H1 (cell line): ENCODE results near the gene LRTM2. TPM values are rescaled to one million over a fixed set of nuclear protein-coding genes. Genes with fewer than 3 reads are reported as not detected.

Experiments
- CTCF ChIA-PET: fragments of 300-600 bp; sonication (Branson Sonifier 250); formaldehyde crosslinking; loops from one replicate; lab custom pipeline; 2021; ENCODE audit not compliant: partially characterized antibody; lab: Charles Lee
- POLR2A ChIA-PET: fragments of 300-600 bp; sonication (Branson Sonifier 250); formaldehyde crosslinking; loops from one replicate; lab custom pipeline; 2021; ENCODE audit warnings: inconsistent platforms; ENCODE audit not compliant: partially characterized antibody; lab: Charles Lee
- DNase-seq, 2 experiments: peaks; one replicate each; pipeline versions ENCODE4 v3.0.0 to v3.0.0-alpha.2; 2010 to 2022; ENCODE audit warnings: low spot score in 2 of 2, low read depth in 1 of 2, mixed read lengths in 1 of 2
- FAIRE-seq: peaks from 2 replicates; lab custom pipeline; 2011; peaks lifted over from hg19 to GRCh38; lab: Jason Lieb, UNC
- H2AFZ ChIP-seq: 2 replicates; pipeline ENCODE4 v1.8.1; 2012; ENCODE audit warnings: low read length, inconsistent platforms
- H2AK5ac ChIP-seq: 2 replicates; pipeline ENCODE4 v1.6.1; 2013; ENCODE audit warnings: low read depth, low read length
- H2BK120ac ChIP-seq: replicated peaks from 2 replicates; pipeline ENCODE3; 2013; ENCODE audit warnings: low read depth, low read length, inconsistent platforms
- H2BK12ac ChIP-seq: 2 replicates; pipeline ENCODE4 v1.6.1; 2013; ENCODE audit warnings: low read depth, low read length
- H2BK15ac ChIP-seq: 2 replicates; pipeline ENCODE4 v1.6.1; 2013; ENCODE audit warnings: low read length
- H2BK20ac ChIP-seq: 2 replicates; pipeline ENCODE4 v1.6.1; 2013; ENCODE audit warnings: low read length
- H2BK5ac ChIP-seq: 2 replicates; pipeline ENCODE4 v1.6.1; 2013; ENCODE audit warnings: low read depth, low read length
- H3K14ac ChIP-seq: 2 replicates; pipeline ENCODE4 v1.6.1; 2013; ENCODE audit warnings: inconsistent platforms; ENCODE audit not compliant: insufficient read length
- H3K18ac ChIP-seq: 2 replicates; pipeline ENCODE4 v1.6.1; 2013; ENCODE audit warnings: low read length; ENCODE audit errors: extremely low read depth
- H3K23ac ChIP-seq: 2 replicates; pipeline ENCODE4 v1.6.1; 2013; ENCODE audit warnings: inconsistent platforms; ENCODE audit not compliant: insufficient read length
- H3K23me2 ChIP-seq: 2 replicates; pipeline ENCODE4 v1.6.1; 2013; ENCODE audit warnings: low read depth, low read length
- H3K27ac ChIP-seq: 2 replicates; pipeline ENCODE4 v1.6.1; 2011; ENCODE audit warnings: low read depth, low read length, inconsistent platforms
- H3K27me3 ChIP-seq, 4 experiments: replicated peaks in 1 of 4; 1 replicate in 1 of 4; 2 replicates in 3 of 4; pipeline versions ENCODE4 v1.6.1 to v1.8.1; 2011 to 2013; ENCODE audit warnings: low read length in 3 of 4, mild to moderate bottlenecking in 3 of 4, inconsistent platforms in 2 of 4, mixed read lengths in 2 of 4, moderate library complexity in 1 of 4; ENCODE audit not compliant: control insufficient read depth in 3 of 4, insufficient read depth in 3 of 4; ENCODE audit errors: extremely low read depth in 1 of 4
- H3K36me3 ChIP-seq, 4 experiments: 2 replicates each; pipeline versions ENCODE4 v1.6.1 to v1.8.1; 2011 to 2013; ENCODE audit warnings: mild to moderate bottlenecking in 4 of 4, low read length in 3 of 4, moderate library complexity in 2 of 4, control low read depth in 1 of 4, inconsistent platforms in 1 of 4; ENCODE audit not compliant: insufficient read depth in 4 of 4, control insufficient read depth in 2 of 4
- H3K4ac ChIP-seq: replicated peaks from 2 replicates; pipeline ENCODE3; 2013; ENCODE audit warnings: low read length, low read depth, mixed read lengths, inconsistent platforms; ENCODE audit not compliant: insufficient read length
- H3K4me1 ChIP-seq, 4 experiments: replicated peaks in 1 of 4; 1 replicate in 1 of 4; 2 replicates in 3 of 4; pipeline versions ENCODE4 v1.6.1 to v1.8.1; 2011 to 2013; ENCODE audit warnings: low read length in 3 of 4, inconsistent platforms in 2 of 4, mixed read lengths in 1 of 4; ENCODE audit not compliant: insufficient read depth in 4 of 4, control insufficient read depth in 3 of 4
- H3K4me2 ChIP-seq, 2 experiments: 2 replicates each; pipeline versions ENCODE4 v1.6.1 to v1.8.1; 2011 to 2013; ENCODE audit warnings: low read depth in 2 of 2, low read length in 2 of 2, control low read depth in 1 of 2, inconsistent platforms in 1 of 2, mild to moderate bottlenecking in 1 of 2; ENCODE audit not compliant: insufficient read depth in 1 of 2
- H3K4me3 ChIP-seq, 4 experiments: fragments of 200-600, 300-600 bp in 1 of 4; sonication (generic), shearing (Covaris generic), sonication (Bioruptor Twin) in 1 of 4; 2 replicates each; pipeline versions ENCODE4 v1.5.1 to v1.8.1; 2011 to 2016; ENCODE audit warnings: low read length in 4 of 4, low read depth in 3 of 4, control low read depth in 2 of 4, inconsistent platforms in 2 of 4, mild to moderate bottlenecking in 2 of 4, mixed read lengths in 1 of 4, moderate library complexity in 1 of 4; ENCODE audit not compliant: insufficient read depth in 2 of 4; ENCODE audit errors: extremely low read depth in 1 of 4
- H3K56ac ChIP-seq: replicated peaks from 2 replicates; pipeline ENCODE3; 2013; ENCODE audit warnings: low read depth, mild to moderate bottlenecking, mixed read lengths, low read length, inconsistent platforms; ENCODE audit not compliant: insufficient read length
- H3K79me1 ChIP-seq: 2 replicates; pipeline ENCODE4 v1.6.1; 2013; ENCODE audit warnings: low read depth, low read length, control low read depth
- H3K79me2 ChIP-seq, 2 experiments: 2 replicates each; pipeline versions ENCODE4 v1.6.1 to v1.8.1; 2012 to 2013; ENCODE audit warnings: low read length in 2 of 2, mild to moderate bottlenecking in 2 of 2, inconsistent platforms in 1 of 2; ENCODE audit not compliant: insufficient read depth in 2 of 2, control insufficient read depth in 1 of 2
- H3K9ac ChIP-seq, 4 experiments: replicated peaks in 1 of 4; 1 replicate in 1 of 4; 2 replicates in 3 of 4; pipeline versions ENCODE4 v1.6.1 to v1.8.1; 2011 to 2013; ENCODE audit warnings: low read depth in 3 of 4, low read length in 3 of 4, control low read depth in 2 of 4, mild to moderate bottlenecking in 2 of 4, moderate library complexity in 2 of 4, inconsistent platforms in 1 of 4; ENCODE audit errors: extremely low read depth in 1 of 4
- H3K9me3 ChIP-seq, 2 experiments: 2 replicates each; pipeline versions ENCODE4 v1.6.1 to v1.8.1; 2012 to 2013; ENCODE audit warnings: mild to moderate bottlenecking in 2 of 2, moderate library complexity in 2 of 2, control low read depth in 1 of 2, inconsistent platforms in 1 of 2, low read depth in 1 of 2, low read length in 1 of 2, mixed read lengths in 1 of 2; ENCODE audit not compliant: insufficient read depth in 2 of 2
- H4K20me1 ChIP-seq, 2 experiments: replicated peaks in 1 of 2; 2 replicates each; pipeline versions ENCODE3 to v1.8.1; 2011 to 2013; ENCODE audit warnings: inconsistent platforms in 2 of 2, low read length in 2 of 2, mild to moderate bottlenecking in 1 of 2; ENCODE audit not compliant: insufficient read depth in 2 of 2, control insufficient read depth in 1 of 2
- H4K5ac ChIP-seq: 2 replicates; pipeline ENCODE4 v1.6.1; 2013; ENCODE audit warnings: low read length, low read depth, mixed read lengths, inconsistent platforms; ENCODE audit not compliant: insufficient read length
- H4K8ac ChIP-seq: 2 replicates; pipeline ENCODE4 v1.8.0; 2013; ENCODE audit warnings: mild to moderate bottlenecking, moderate library complexity, low read length, inconsistent platforms; ENCODE audit not compliant: insufficient read depth; ENCODE audit errors: extremely low read depth
- H4K91ac ChIP-seq: replicated peaks from 2 replicates; pipeline ENCODE3; 2013; ENCODE audit warnings: low read length, mixed read lengths, inconsistent platforms; ENCODE audit not compliant: insufficient read length
- BACH1 ChIP-seq: IDR thresholded peaks from 2 replicates; pipeline ENCODE4 v1.6.1; 2012; ENCODE audit warnings: low read length, improper control_type of control experiment
- BCL11A ChIP-seq, 2 experiments: IDR thresholded peaks; one replicate each; pipeline ENCODE4 v1.6.1; 2011; ENCODE audit warnings: low read depth in 2 of 2, low read length in 2 of 2, mild to moderate bottlenecking in 2 of 2
- BRCA1 ChIP-seq: IDR thresholded peaks from 2 replicates; pipeline ENCODE4 v1.6.1; 2012; ENCODE audit warnings: low read depth, low read length, improper control_type of control experiment
- CBX5 ChIP-seq: fragments of 300-800, 300-1000 bp; sonication (generic); IDR thresholded peaks from 2 replicates; pipeline ENCODE4 v1.7.1; 2016; ENCODE audit warnings: antibody characterized with exemption, low read length, low read depth
- CEBPB ChIP-seq: IDR thresholded peaks from 2 replicates; pipeline ENCODE4 v1.6.1; 2012; ENCODE audit warnings: low read depth, low read length
- CREB1 ChIP-seq: IDR thresholded peaks from 2 replicates; pipeline ENCODE4 v1.6.1; 2012; ENCODE audit warnings: inconsistent platforms
- EZH2 ChIP-seq: fragments of 200-600 bp; sonication (generic); IDR thresholded peaks from 2 replicates; pipeline ENCODE4 v1.7.1; 2012; ENCODE audit warnings: low read depth, mild to moderate bottlenecking, moderate library complexity, low read length, inconsistent platforms; ENCODE audit not compliant: severe bottlenecking
- KDM1A ChIP-seq: fragments of 200-600, 300-600 bp; sonication (generic); IDR thresholded peaks from 2 replicates; pipeline ENCODE4 v1.7.1; 2016; ENCODE audit warnings: mild to moderate bottlenecking, low read length, borderline replicate concordance
- KDM5A ChIP-seq: fragments of 200-600 bp; IDR thresholded peaks from 2 replicates; pipeline ENCODE4 v1.7.1; 2012; ENCODE audit warnings: mild to moderate bottlenecking, low read length, inconsistent platforms, mixed read lengths
- POLR2A ChIP-seq, 2 experiments: IDR thresholded peaks; 1 replicate in 1 of 2; 2 replicates in 1 of 2; pipeline ENCODE4 v1.6.1; 2011; ENCODE audit warnings: low read depth in 2 of 2, low read length in 2 of 2, mild to moderate bottlenecking in 2 of 2; ENCODE audit errors: control extremely low read depth in 1 of 2
- RNF2 ChIP-seq: fragments of 200-900, 300-1000 bp; sonication (generic); IDR thresholded peaks from 2 replicates; pipeline ENCODE4 v1.7.1; 2016; ENCODE audit warnings: borderline replicate concordance, low read depth, mild to moderate bottlenecking, antibody characterized with exemption, low read length; ENCODE audit not compliant: poor library complexity, severe bottlenecking; ENCODE audit errors: missing control alignments
- SRF ChIP-seq: IDR thresholded peaks from 2 replicates; pipeline ENCODE4 v1.6.1; 2011; ENCODE audit warnings: mild to moderate bottlenecking, low read depth, low read length, moderate library complexity
- SUZ12 ChIP-seq: fragments of 200-600 bp; sonication (generic); IDR thresholded peaks from 2 replicates; pipeline ENCODE4 v1.6.1; 2012; ENCODE audit warnings: mild to moderate bottlenecking, inconsistent platforms, low read length, moderate library complexity, mixed read lengths
- WGBS, 2 experiments: shearing (Covaris generic) in 1 of 2; methylation state at CpG; one replicate each; pipeline versions ENCODE4 v1.1.6 to v1.1.7; 2013 to 2015; ENCODE audit warnings: low lambda C conversion rate in 2 of 2, mixed read lengths in 2 of 2, inconsistent platforms in 1 of 2, low coverage in 1 of 2, missing lambda C conversion rate in 1 of 2; ENCODE audit not compliant: insufficient replicate concordance in 2 of 2, insufficient coverage in 1 of 2, insufficient read length in 1 of 2; ENCODE audit errors: extremely low coverage in 1 of 2, missing lambda C conversion rate in 1 of 2; 5-methylcytosine and 5-hydroxymethylcytosine counted together
- polyA plus RNA-seq, 7 experiments: library from polyadenylated mRNA; depleted of rRNA in 3 of 7; stranded (reverse) in 5 of 7; unstranded in 2 of 7; fragments of >200 nt in 5 of 7; fragments of 200-250 nt in 2 of 7; gene quantifications; 1 replicate in 5 of 7; 2 replicates in 1 of 7; 4 replicates in 1 of 7; pipeline versions ENCODE4 v1.2.1 to v1.2.3, GENCODE V29; 2011 to 2013; ENCODE audit warnings: missing spikeins in 2 of 7, mixed read lengths in 2 of 7
- total RNA-seq: library from RNA; stranded (reverse); fragmentation: NEBNext Ultra II Directional; extraction: Animal tissue kit (Norgen Biotek cat#: 25700); gene quantifications from 2 replicates; pipeline ENCODE4 v1.2.1, GENCODE V29; 2021
- TF ChIP-seq, protein P1 (sequence below): IDR thresholded peaks from 2 replicates; pipeline ENCODE4 v1.6.1; 2011; ENCODE audit warnings: low read length, improper control_type of control experiment

Gene LRTM2
- total and polyA plus RNA-seq, 2 of the 8 experiments (the other 6 are each of a cell fraction or from before 2014, with no cell fraction given): 0.06 TPM; not detected in 1

DNA sequence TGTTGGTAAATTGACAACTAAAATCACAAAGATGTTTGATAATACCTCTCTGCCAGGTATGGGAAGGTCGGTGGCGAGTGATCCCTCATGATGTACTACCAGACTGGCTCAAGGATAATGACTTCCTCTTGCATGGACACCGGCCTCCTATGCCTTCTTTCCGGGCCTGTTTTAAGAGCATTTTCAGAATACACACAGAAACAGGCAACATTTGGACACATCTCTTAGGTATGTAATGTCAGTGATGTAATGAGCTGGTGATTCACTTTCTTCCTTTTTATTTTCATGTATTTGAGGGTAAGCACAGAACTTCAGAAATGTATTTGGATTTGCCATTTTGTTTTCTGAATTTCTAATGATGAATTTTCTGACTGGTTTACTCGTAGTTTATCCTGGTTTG is 42.6 kb upstream of the LRTM2 start:
- Histone ChIP-seq H3K4me1 (peaks cover 0 to 5% (median 3%) of the 10 kb centered on the region in 4 experiments; a peak in 2 of 7 replicates), H4K91ac (no peak overlapping the region), H2BK5ac (no peak overlapping the region), H3K56ac (no peak overlapping the region), H3K4ac (no peak overlapping the region), H3K79me2 (0 out of 4 replicates have a peak, but pooled peaks cover 0 to 10% of the 10 kb centered on the region in 2 experiments), H2AFZ (no peak overlapping the region), H3K4me3 (no peak overlapping the region), H3K9ac (no peak overlapping the region), H4K5ac (no peak overlapping the region), H3K4me2 (no peak overlapping the region), H2BK120ac (no peak overlapping the region), H4K20me1 (peaks cover 7 to 8% of the 10 kb centered on the region in 2 experiments), H3K36me3 (peaks cover 0 to 5% (median 4%) of the 10 kb centered on the region in 4 experiments; a peak in 5 of 8 replicates), H2BK12ac (no peak overlapping the region), H3K9me3 (no peaks in the 10 kb centered on the region), H3K27ac (no peak overlapping the region), H3K23me2 (no peaks in the 10 kb centered on the region), H2BK20ac (no peak overlapping the region), H3K27me3 (no peaks in the 10 kb centered on the region), H3K79me1 (peaks cover 2% of the 10 kb centered on the region; the same call in 1 of the 2 replicates), H3K23ac (no peak overlapping the region), H2AK5ac (no peak overlapping the region), H3K18ac (no peak overlapping the region), H2BK15ac (no peak overlapping the region), H3K14ac (no peak overlapping the region), H4K8ac (no peak overlapping the region)
- FAIRE-seq (no peak), DNase-seq (no peak)
- ChIA-PET CTCF (interaction anchor here (0.6 kb wide), 1 partner anchor 63 kb away, joined by 3 read pairs; no protein-coding TSS in a partner anchor), POLR2A (no interaction called here)
- 95% methylated on average over 5 of the region's 5 CpGs; no CpG with 5 or more reads in 1 of the 2 experiments for WGBS, 2 experiments
- no peak for TF ChIP-seq RNF2
- no peak for TF ChIP-seq POLR2A (IDR thresholded peaks at IDR 0.05; ENCODE audit: control extremely low read depth in 1 of 2, low read depth in 2 of 2, low read length in 2 of 2)
- TF ChIP-seq BACH1: no peak
- no peak for TF ChIP-seq BRCA1
- TF ChIP-seq EZH2: no peak
- no peak for TF ChIP-seq CBX5
- no peak for TF ChIP-seq CEBPB
- no peak for TF ChIP-seq SRF
- no peak for TF ChIP-seq KDM5A
- TF ChIP-seq BCL11A (IDR thresholded peaks at IDR 0.05; ENCODE audit: low read depth in 2 of 2, low read length in 2 of 2): no peak
- TF ChIP-seq CREB1: no peak
- TF ChIP-seq KDM1A: no peak
- TF ChIP-seq SUZ12: no peak
- TF ChIP-seq, protein P1, sequence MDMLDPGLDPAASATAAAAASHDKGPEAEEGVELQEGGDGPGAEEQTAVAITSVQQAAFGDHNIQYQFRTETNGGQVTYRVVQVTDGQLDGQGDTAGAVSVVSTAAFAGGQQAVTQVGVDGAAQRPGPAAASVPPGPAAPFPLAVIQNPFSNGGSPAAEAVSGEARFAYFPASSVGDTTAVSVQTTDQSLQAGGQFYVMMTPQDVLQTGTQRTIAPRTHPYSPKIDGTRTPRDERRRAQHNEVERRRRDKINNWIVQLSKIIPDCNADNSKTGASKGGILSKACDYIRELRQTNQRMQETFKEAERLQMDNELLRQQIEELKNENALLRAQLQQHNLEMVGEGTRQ: no peak
